HL-60 (cell line): ENCODE measurements around the gene KCNH1.
A peak's percentile ranks its signal among the peaks of the same experiment; 100 is the strongest.

Experiments
- DNase-seq, 2 experiments: peaks; one replicate each; pipeline ENCODE4 v3.0.0-alpha.2; 2010 to 2020; ENCODE audit warnings: low read depth in 1 of 2, low spot score in 1 of 2
- H3K27ac ChIP-seq: fragments of 250-450 bp; sonication (Bioruptor Pico); replicated peaks from 2 replicates; pipeline ENCODE4 v1.5.1; 2020; ENCODE audit warnings: mild to moderate bottlenecking, moderate library complexity
- H3K27me3 ChIP-seq: fragments of 250-450 bp; sonication (Bioruptor Pico); 2 replicates; pipeline ENCODE4 v1.5.1; 2021; ENCODE audit warnings: mild to moderate bottlenecking, moderate library complexity; ENCODE audit not compliant: insufficient read depth, poor library complexity, severe bottlenecking
- H3K4me3 ChIP-seq: replicated peaks from 2 replicates; pipeline ENCODE4 v1.5.1; 2011; ENCODE audit warnings: mild to moderate bottlenecking, control low read depth, low read length; ENCODE audit not compliant: insufficient read depth
- CTCF ChIP-seq: IDR thresholded peaks from one replicate; pipeline ENCODE4 v1.5.1; 2011; ENCODE audit warnings: low read length, control low read depth, inconsistent platforms; ENCODE audit not compliant: insufficient read depth
- GABPA ChIP-seq: IDR thresholded peaks from 2 replicates; pipeline ENCODE4 v1.6.1; 2012; ENCODE audit warnings: low read depth
- POLR2AphosphoS5 ChIP-seq: IDR thresholded peaks from 2 replicates; pipeline ENCODE4 v1.6.1; 2012; ENCODE audit warnings: low read depth
- REST ChIP-seq: IDR thresholded peaks from 2 replicates; pipeline ENCODE4 v1.6.1; 2012; ENCODE audit warnings: low read depth; ENCODE audit not compliant: insufficient replicate concordance
- SPI1 ChIP-seq: IDR thresholded peaks from 2 replicates; pipeline ENCODE4 v1.6.1; 2012; ENCODE audit warnings: low read depth, mild to moderate bottlenecking, borderline replicate concordance

The KCNH1 gene

GRCh38 chr1:211155040-211155439, 21.1 kb upstream of the KCNH1 start:
- no peak overlapping the region for H3K4me3 ChIP-seq
- TF ChIP-seq REST (no peak), GABPA (no peak), POLR2AphosphoS5 (no peak), CTCF (no peak)

GRCh38 chr1:211153932-211154331, 20.0 kb upstream of the KCNH1 start:
- Histone ChIP-seq H3K27ac (no peak overlapping the region), H3K4me3 (no peak overlapping the region), H3K27me3 (no peaks in the 10 kb centered on the region)
- DNase-seq: no peak
- TF ChIP-seq CTCF: no peak
- TF ChIP-seq REST: peak; percentile 87
- TF ChIP-seq GABPA: no peak
- TF ChIP-seq POLR2AphosphoS5: no peak
- no peak for TF ChIP-seq SPI1

More at GRCh38 chr1:211155040-211155439, 21.1 kb upstream of the KCNH1 start:
- no peak for DNase-seq
- H3K27me3 ChIP-seq: no peaks in the 10 kb centered on the region
- no peak overlapping the region for H3K27ac ChIP-seq

- no peak overlapping the region for H3K27ac ChIP-seq
- no peak for DNase-seq
- no peak for TF ChIP-seq POLR2AphosphoS5
- no peak for TF ChIP-seq GABPA
- no peak for TF ChIP-seq SPI1
- no peak for TF ChIP-seq REST
- TF ChIP-seq CTCF: no peak
- H3K4me3 ChIP-seq: no peak overlapping the region
- H3K27me3 ChIP-seq: peaks cover 3% of the 10 kb centered on the region
Measured at GRCh38 chr1:211148366-211148765, 14.4 kb upstream of the KCNH1 start.
